CD14-positive monocyte (primary cell): ENCODE data around the gene RAB7B. TPM values are rescaled to one million over a fixed set of nuclear protein-coding genes. Genes with fewer than 3 reads are reported as not detected.

Experiments used
- DNase-seq, 3 donors: peaks; one replicate each; pipeline ENCODE4 v3.0.0-alpha.2; 2011 to 2022
- H2AFZ ChIP-seq: 2 replicates; pipeline ENCODE4 v1.6.0; 2012; ENCODE audit warnings: mild to moderate bottlenecking, low read depth, low read length, inconsistent platforms; ENCODE audit not compliant: insufficient read depth, poor library complexity, severe bottlenecking
- H3K27ac ChIP-seq, 2 donors: 1 replicate in 1 of 2; 2 replicates in 1 of 2; pipeline ENCODE4 v1.5.1; 2012 to 2013; ENCODE audit warnings: low read length in 2 of 2, control low read depth in 1 of 2, inconsistent platforms in 1 of 2, low read depth in 1 of 2, mild to moderate bottlenecking in 1 of 2
- H3K27me3 ChIP-seq, 2 donors: one replicate each; pipeline versions ENCODE4 v1.6.0 to v1.6.1; 2011 to 2013; ENCODE audit warnings: low read length in 2 of 2; ENCODE audit not compliant: control insufficient read depth in 2 of 2, insufficient read depth in 2 of 2
- H3K36me3 ChIP-seq, 2 donors: replicated peaks in 1 of 2; 1 replicate in 1 of 2; 2 replicates in 1 of 2; pipeline versions ENCODE4 v1.5.1 to v1.6.1; 2012 to 2013; ENCODE audit warnings: low read length in 2 of 2, control low read depth in 1 of 2, inconsistent platforms in 1 of 2, mild to moderate bottlenecking in 1 of 2; ENCODE audit not compliant: insufficient read depth in 2 of 2, control insufficient read depth in 1 of 2
- H3K4me1 ChIP-seq, 2 donors: 1 replicate in 1 of 2; 2 replicates in 1 of 2; pipeline versions ENCODE4 v1.5.1 to v1.6.1; 2012 to 2013; ENCODE audit warnings: low read length in 2 of 2, control low read depth in 1 of 2, inconsistent platforms in 1 of 2, mild to moderate bottlenecking in 1 of 2, moderate library complexity in 1 of 2; ENCODE audit not compliant: insufficient read depth in 2 of 2, control insufficient read depth in 1 of 2
- H3K4me2 ChIP-seq: replicated peaks from 2 replicates; pipeline ENCODE3; 2012; ENCODE audit warnings: low read length, moderate library complexity, mild to moderate bottlenecking; ENCODE audit not compliant: poor library complexity, severe bottlenecking; ENCODE audit errors: extremely low read depth
- H3K4me3 ChIP-seq, 3 experiments: fragments of 200-600 bp in 1 of 3; sonication (generic) in 1 of 3; replicated peaks in 1 of 3; 1 replicate in 2 of 3; 2 replicates in 1 of 3; pipeline ENCODE4 v1.5.1; 2011 to 2013; ENCODE audit warnings: low read length in 3 of 3, mild to moderate bottlenecking in 3 of 3, control low read depth in 2 of 3, low read depth in 2 of 3, inconsistent platforms in 1 of 3, moderate library complexity in 1 of 3
- H3K79me2 ChIP-seq: 2 replicates; pipeline ENCODE4 v1.6.0; 2012; ENCODE audit warnings: mild to moderate bottlenecking, control low read depth, inconsistent platforms, low read length, moderate library complexity; ENCODE audit not compliant: insufficient read depth
- H3K9ac ChIP-seq: 2 replicates; pipeline ENCODE4 v1.6.0; 2017; ENCODE audit warnings: low read length, mild to moderate bottlenecking; ENCODE audit not compliant: insufficient read depth, poor library complexity, severe bottlenecking
- H3K9me3 ChIP-seq, 2 donors: replicated peaks in 1 of 2; 1 replicate in 1 of 2; 2 replicates in 1 of 2; pipeline versions ENCODE4 v1.5.1 to v1.6.1; 2012 to 2013; ENCODE audit warnings: low read length in 2 of 2, control low read depth in 1 of 2; ENCODE audit not compliant: control insufficient read depth in 1 of 2, insufficient read depth in 1 of 2
- H4K20me1 ChIP-seq: 2 replicates; pipeline ENCODE4 v1.6.0; 2012; ENCODE audit warnings: mild to moderate bottlenecking, low read length, control low read depth, moderate library complexity; ENCODE audit not compliant: insufficient read depth
- H3K27ac Mint-ChIP-seq, 7 donors: one replicate each; pipeline ENCODE4 v1.8.0; 2020; ENCODE audit warnings: mild to moderate bottlenecking in 7 of 7, mixed read lengths in 7 of 7, moderate library complexity in 6 of 7, inconsistent platforms in 2 of 7
- H3K27me3 Mint-ChIP-seq, 3 donors: one replicate each; pipeline ENCODE4 v1.8.0; 2021 to 2022; ENCODE audit warnings: low read depth in 3 of 3, mild to moderate bottlenecking in 3 of 3, mixed read lengths in 3 of 3, moderate library complexity in 3 of 3, inconsistent platforms in 1 of 3
- H3K36me3 Mint-ChIP-seq, 2 donors: one replicate each; pipeline ENCODE4 v1.8.0; 2020; ENCODE audit warnings: mixed read lengths in 2 of 2, inconsistent platforms in 1 of 2, mild to moderate bottlenecking in 1 of 2
- H3K4me1 Mint-ChIP-seq: one replicate; pipeline ENCODE4 v1.8.0; 2020; ENCODE audit warnings: mild to moderate bottlenecking, mixed read lengths
- H3K4me3 Mint-ChIP-seq, 2 donors: one replicate each; pipeline ENCODE4 v1.8.0; 2020; ENCODE audit warnings: mild to moderate bottlenecking in 2 of 2, mixed read lengths in 2 of 2, moderate library complexity in 1 of 2
- H3K9me3 Mint-ChIP-seq, 7 donors: one replicate each; pipeline ENCODE4 v1.8.0; 2020 to 2022; ENCODE audit warnings: mixed read lengths in 7 of 7, mild to moderate bottlenecking in 6 of 7, moderate library complexity in 6 of 7, inconsistent platforms in 2 of 7
- WGBS: methylation state at CpG from one replicate; pipeline ENCODE4 v1.1.5; 2013; ENCODE audit warnings: missing lambda C conversion rate; ENCODE audit not compliant: insufficient coverage; 5-methylcytosine and 5-hydroxymethylcytosine counted together
- intact Hi-C, 2 donors: fragments of 100-400 bp; cut with micrococcal nuclease; formaldehyde crosslinking; loops; one replicate each; pipeline versions ENCODE4 v1.15.0 to v1.15.1; 2023
- polyA plus RNA-seq, 3 donors: library from polyadenylated mRNA; depleted of rRNA in 1 of 3; unstranded in 2 of 3; stranded (reverse) in 1 of 3; fragments of 300-500 nt in 2 of 3; fragments of >200 nt in 1 of 3; fragmentation: Illumina TruSeq in 2 of 3; gene quantifications; 1 replicate in 2 of 3; 2 replicates in 1 of 3; pipeline ENCODE4 v1.2.3, GENCODE V29; 2012 to 2021
- TF ChIP-seq, protein P1 (sequence below): fragments of 200-600 bp; IDR thresholded peaks from one replicate; pipeline ENCODE4 v1.8.0; 2022; ENCODE audit warnings: antibody characterized with exemption, mild to moderate bottlenecking

RAB7B gene
- polyA plus RNA-seq, 3 donors = 0.41 to 0.52 (median 0.47) TPM

DNA sequence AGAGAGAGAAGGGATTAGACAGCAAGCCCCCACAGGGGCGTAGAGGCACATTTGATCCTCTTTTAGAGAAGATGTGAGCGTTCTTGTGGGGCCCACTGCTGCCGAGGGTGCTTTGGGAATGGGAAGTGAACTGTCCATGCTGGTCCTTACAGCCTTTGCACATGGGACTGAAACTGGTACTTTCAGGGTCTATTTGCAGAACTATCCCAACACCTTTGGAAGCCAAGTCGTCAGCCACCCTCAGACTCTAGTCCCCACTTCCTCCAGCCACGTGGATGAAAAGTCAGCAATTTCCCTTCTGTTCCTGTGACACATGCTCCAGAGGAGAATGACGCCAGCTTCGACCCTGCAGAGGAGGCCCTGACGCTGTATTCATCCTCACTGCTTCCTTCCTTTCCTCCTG lies 2.6 kb upstream of the RAB7B start:
- Mint-ChIP-seq H3K27me3 (no peaks in the 10 kb centered on the region), H3K4me3 (no peak overlapping the region), H3K9me3 (no peaks in the 10 kb centered on the region), H3K27ac (peak overlapping the region in 6 of 7 donors; percentile 0 to 68 (median 26)), H3K4me1 (peaks cover 60% of the 10 kb centered on the region), H3K36me3 (no peaks in the 10 kb centered on the region)
- no peaks in the 10 kb centered on the region for H3K27me3 ChIP-seq
- no peaks in the 10 kb centered on the region for H3K9me3 ChIP-seq
- no peak overlapping the region for H3K27ac ChIP-seq
- no peak overlapping the region for H3K4me3 ChIP-seq
- H3K4me1 ChIP-seq = peaks cover 50 to 52% of the 10 kb centered on the region in 2 donors
- no peaks in the 10 kb centered on the region for H4K20me1 ChIP-seq
- H3K4me2 ChIP-seq = no peak overlapping the region
- H3K36me3 ChIP-seq = no peaks in the 10 kb centered on the region
- peak; percentile 46 to 80 (median 49) for DNase-seq
- H3K79me2 ChIP-seq = peaks cover 7% of the 10 kb centered on the region
- WGBS = 3% methylated on average over 5 of the region's 8 CpGs
- no peak overlapping the region for H3K9ac ChIP-seq
- H2AFZ ChIP-seq = no peak overlapping the region
- TF ChIP-seq, protein P1, sequence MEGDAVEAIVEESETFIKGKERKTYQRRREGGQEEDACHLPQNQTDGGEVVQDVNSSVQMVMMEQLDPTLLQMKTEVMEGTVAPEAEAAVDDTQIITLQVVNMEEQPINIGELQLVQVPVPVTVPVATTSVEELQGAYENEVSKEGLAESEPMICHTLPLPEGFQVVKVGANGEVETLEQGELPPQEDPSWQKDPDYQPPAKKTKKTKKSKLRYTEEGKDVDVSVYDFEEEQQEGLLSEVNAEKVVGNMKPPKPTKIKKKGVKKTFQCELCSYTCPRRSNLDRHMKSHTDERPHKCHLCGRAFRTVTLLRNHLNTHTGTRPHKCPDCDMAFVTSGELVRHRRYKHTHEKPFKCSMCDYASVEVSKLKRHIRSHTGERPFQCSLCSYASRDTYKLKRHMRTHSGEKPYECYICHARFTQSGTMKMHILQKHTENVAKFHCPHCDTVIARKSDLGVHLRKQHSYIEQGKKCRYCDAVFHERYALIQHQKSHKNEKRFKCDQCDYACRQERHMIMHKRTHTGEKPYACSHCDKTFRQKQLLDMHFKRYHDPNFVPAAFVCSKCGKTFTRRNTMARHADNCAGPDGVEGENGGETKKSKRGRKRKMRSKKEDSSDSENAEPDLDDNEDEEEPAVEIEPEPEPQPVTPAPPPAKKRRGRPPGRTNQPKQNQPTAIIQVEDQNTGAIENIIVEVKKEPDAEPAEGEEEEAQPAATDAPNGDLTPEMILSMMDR = no peak
- intact Hi-C loops = no loop called here

DNA sequence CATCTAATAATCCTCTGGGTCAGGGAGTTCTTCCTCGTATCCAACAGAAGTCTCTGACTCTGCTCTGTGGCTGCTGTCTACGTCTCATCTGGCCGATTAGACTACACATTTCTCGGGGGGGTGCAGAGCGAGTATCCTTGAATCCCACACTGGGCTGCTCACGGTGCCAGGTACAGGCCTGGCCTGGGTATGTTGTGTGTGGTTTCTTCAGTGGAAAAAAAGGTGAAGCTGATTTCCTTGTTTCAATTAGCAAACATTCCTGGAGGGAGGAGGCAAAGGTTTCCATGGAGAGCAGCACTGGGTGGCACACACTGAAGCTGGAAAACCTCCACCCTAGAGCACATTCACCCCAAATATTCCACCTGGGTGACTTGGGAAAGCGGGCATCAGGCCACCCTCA lies 2.0 kb upstream of the RAB7B start:
- Mint-ChIP-seq H3K4me3 (no peak overlapping the region), H3K4me1 (peaks cover 65% of the 10 kb centered on the region), H3K36me3 (no peaks in the 10 kb centered on the region), H3K27me3 (no peaks in the 10 kb centered on the region), H3K9me3 (no peaks in the 10 kb centered on the region), H3K27ac (peak overlapping the region in 5 of 7 donors; percentile 0 to 68 (median 12))
- TF ChIP-seq, protein P1 = no peak
- Histone ChIP-seq H3K79me2 (peaks cover 7% of the 10 kb centered on the region), H3K36me3 (no peaks in the 10 kb centered on the region), H3K27me3 (no peaks in the 10 kb centered on the region), H3K27ac (no peak overlapping the region), H3K9ac (no peak overlapping the region), H4K20me1 (no peaks in the 10 kb centered on the region), H2AFZ (no peak overlapping the region), H3K4me2 (no peak overlapping the region), H3K4me1 (peaks cover 53 to 58% of the 10 kb centered on the region in 2 donors), H3K9me3 (no peaks in the 10 kb centered on the region), H3K4me3 (no peak overlapping the region)
- WGBS = 96% methylated on average over 7 of the region's 7 CpGs
- no peak for DNase-seq
- intact Hi-C loops = no loop called here
